NCI-H1436 (cell line): ENCODE measurements around the gene NUDT2.

ENCODE experiments used
- DNase-seq: peaks from one replicate; lab custom pipeline; 2025; lab: John Stamatoyannopoulos, UW

NUDT2 gene

GRCh38 chr9:34385561-34386230 is 56.3 kb downstream of the NUDT2 start:
- DNase-seq, result no peak

DNA sequence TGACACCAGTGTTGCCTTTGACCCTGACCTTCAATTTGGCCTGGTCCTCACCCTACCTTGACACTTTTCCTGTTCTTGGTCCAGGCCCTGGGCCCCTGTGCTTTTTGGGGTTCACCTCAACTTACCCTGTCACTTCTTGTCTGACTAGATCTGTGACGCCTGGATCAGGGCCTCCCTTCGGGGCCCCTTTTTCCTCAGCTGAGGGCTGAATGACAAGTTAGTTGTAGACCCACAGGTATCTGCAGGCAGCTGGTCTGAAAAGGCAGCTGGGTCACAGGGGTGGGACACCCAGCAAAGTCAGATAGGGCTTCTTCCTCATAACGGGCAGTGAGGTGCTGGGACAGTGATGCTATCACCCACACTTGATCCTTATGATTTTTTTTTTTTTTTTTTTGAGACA is 57.3 kb downstream of the NUDT2 start:
- no peak for DNase-seq

- no peak for DNase-seq
These were observed 57.9 kb downstream of the NUDT2 start for GRCh38 chr9:34387239-34387638.

GRCh38 chr9:34392511-34392910 is 63.1 kb downstream of the NUDT2 start:
- no peak for DNase-seq
